ENCODE data around the gene NFYA.

The NFYA gene

DNA sequence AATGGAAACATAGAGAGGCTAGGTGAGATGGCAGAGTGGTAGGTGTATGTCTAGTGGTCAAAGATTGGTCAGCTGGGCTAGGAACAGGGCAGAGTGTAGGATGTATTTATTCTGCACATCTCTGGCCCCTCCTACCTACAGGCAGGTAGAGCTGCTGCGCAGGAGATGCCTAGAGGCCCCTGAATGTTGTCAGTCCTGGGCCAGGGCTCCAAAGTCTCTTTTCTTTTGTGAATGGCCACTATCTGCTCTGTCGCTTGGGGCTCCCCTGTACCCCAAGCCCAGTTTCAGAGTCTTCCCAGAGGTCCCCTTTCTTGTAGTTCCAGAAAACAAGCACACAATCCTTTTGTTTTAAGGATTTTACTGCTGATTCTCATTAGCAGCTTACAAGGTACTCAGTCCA is 25.5 kb upstream of the NFYA start:
- no peak for DNase-seq (ENCODE audit: low read depth)

- no peak for DNase-seq (ENCODE audit: low read depth)
Measured at GRCh38 chr6:41047745-41048732, 24.7 kb upstream of the NFYA start.

DNA sequence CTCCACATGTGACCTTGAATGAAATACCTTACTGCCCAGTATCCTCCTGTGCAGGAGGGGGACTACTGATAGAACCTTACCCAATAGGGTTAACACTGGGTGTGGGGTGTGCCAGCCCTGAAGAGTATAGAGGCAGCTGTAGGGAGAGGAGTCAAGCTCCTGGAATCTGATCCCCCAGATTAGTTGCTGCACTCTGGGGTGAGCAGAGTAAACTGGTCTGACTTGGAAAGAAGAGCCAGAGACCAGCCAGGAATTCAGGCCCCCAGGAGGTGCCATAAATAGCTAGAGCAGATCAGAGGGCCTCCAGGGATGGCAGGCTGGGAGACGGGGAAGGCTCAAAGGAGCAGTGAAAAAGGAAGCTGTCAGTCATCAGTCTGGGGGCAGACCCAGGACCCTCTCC is 23.3 kb upstream of the NFYA start:
- no peak for DNase-seq (ENCODE audit: low read depth)

DNA sequence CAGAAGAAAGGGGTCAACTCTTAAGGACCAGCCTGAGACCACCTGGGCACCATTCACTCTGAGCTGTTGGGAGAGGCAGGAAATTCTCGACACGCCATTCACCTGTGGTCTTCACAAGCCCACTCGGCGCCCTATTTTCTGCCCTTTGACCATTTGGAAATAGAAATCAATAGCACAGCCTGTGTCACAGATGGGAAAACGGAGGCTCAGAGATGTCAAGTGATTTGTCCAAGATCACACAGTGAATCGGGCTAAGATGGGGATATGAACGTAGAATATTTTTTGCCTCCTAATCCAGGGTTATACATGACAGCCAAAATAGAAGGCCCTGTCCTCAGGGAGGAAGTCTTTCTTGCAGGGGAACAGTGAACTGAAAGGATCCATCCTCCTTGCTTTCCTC is 22.8 kb upstream of the NFYA start:
- no peak for DNase-seq (ENCODE audit: low read depth)

DNA sequence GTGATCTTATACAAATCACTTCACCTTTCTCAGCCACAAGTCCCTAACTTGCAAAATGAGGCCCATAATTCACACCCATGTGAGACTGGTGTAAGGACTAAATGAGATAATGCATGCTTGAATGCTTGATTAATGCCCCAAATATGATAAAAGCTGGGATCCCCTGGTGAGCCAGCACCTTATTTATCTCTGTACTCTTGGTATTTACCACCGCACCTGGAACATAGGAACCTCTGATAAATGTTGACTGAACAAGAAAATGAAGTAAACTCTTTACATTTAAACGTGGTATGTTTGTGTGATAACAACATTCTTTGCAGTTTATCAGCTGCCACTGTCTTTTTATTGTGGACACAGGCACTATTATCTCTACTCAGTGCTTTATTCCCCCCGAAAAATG is 22.2 kb upstream of the NFYA start:
- no peak for DNase-seq (ENCODE audit: low read depth)

DNA sequence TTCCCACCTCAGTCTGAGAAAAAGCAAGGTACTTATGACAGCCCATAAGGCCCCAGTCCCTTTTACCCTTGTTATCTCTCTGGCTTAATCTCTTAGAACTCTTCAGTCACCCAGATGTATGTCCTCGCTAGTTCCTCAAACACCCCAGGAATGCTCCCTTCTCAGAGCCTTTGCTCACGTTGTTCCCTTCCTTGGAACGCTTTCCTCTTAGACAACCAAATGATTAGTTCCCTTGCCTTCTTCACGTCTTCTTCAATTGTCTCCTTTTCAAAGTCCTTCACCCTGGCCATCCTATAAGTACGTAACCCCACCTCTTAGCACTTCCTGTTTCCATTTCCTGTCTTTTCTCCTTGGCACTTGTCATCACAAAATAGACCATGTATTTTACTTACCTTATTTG is 20.9 kb upstream of the NFYA start:
- DNase-seq (ENCODE audit: low read depth) = no peak

- no peak for DNase-seq (ENCODE audit: low read depth)
Measured at GRCh38 chr6:41053041-41053440, 19.7 kb upstream of the NFYA start, which contains the start of gene APOBEC2. Gene APOBEC2 (plus strand): TSS chr6:41053202. CDS start chr6:41053348, 146 bp downstream.

DNA sequence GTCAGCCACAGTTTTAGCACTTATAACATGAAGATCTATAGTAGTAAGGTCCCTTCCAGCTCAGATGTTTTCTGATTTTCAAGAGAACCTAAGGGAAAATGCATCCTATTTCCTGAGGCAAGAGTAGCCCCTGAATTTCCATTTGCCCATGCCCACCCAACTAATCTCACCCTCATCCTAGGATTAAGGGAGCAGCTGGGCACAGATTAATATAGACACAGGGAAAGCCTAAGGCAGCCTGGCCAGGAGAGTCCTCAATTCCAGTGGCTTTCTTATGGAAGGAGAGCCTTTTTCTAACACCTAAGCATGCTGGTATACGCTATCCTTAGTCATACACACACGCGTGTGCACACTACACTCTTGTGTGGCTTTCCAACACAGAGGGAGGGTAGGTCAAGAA is 18.3 kb upstream of the NFYA start:
- DNase-seq (ENCODE audit: low read depth) = no peak

DNA sequence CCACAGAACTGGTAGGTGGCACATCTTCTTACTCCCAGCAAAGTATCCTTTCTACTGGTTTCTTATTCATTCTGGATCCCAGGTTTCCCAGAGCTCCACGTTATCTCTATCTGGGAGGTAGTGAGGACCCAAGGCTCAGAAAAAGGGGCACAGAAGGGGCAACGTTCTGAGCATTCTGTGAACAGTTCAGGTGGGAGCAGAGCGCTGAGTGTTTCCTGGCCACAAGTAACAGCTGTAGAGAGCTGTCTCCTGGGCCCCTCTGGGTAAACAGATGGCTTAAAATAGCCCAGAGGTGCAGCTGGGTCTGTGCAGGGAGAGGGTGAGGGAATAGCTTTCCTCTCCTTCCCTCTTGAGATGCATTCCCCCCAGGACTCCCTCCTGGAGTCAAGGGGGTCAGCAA is 17.6 kb upstream of the NFYA start:
- DNase-seq (ENCODE audit: low read depth) = no peak

DNA sequence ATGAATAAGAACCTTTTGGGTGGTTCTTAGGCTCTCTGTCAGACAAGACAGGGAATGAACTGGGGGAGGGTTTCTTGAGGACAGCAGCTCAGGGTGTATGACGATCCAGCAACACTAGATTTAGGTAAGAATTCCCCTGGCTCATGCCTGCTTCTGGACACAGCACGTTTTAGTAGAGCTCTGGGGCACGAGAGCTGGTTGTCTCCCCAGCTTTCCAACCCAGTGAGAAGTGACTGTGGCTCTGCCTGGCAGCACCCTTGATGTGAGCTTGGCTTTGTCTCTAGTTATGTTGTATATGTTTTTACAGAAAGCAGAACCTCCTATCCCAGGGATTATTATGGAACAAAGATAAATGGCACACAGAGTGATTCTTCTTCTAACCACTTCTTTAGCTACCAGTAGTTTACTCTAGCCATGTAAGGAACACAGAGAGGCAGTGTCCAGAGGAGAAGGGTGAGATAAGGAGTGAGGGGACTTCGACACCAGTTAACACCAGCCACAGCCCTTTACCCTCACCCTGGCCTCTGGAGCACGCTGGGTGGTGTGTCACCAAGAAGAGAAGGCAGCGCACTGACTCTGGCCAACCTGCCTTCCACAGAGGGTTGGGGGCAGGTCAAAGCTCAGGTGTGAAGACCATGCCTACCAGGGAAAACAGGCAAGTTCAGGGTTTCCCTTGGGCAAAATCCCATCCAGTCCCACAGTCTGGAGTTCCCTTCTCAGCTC is 15.8 kb upstream of the NFYA start:
- DNase-seq (ENCODE audit: low read depth) = no peak

GRCh38 chr6:41058783-41059181 is 14.0 kb upstream of the NFYA start:
- no peak for DNase-seq (ENCODE audit: low read depth)

GRCh38 chr6:41059556-41059955 is 13.2 kb upstream of the NFYA start:
- no peak for DNase-seq (ENCODE audit: low read depth)

DNA sequence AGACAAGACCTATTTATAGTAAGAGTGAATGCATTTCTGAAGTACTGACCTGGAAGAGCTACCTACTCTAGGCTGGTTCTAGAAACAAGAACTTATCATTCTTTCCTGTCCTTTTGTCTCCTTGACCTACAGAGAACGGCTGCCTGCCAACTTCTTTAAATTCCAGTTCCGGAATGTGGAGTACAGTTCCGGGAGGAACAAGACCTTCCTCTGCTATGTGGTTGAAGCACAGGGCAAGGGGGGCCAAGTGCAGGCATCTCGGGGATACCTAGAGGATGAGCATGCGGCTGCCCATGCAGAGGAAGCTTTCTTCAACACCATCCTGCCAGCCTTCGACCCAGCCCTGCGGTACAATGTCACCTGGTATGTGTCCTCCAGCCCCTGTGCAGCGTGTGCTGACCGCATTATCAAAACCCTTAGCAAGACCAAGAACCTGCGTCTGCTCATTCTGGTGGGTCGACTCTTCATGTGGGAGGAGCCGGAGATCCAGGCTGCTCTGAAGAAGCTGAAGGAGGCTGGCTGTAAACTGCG is 11.5 kb upstream of the NFYA start:
- no peak for DNase-seq (ENCODE audit: low read depth)

GRCh38 chr6:41062056-41062455 is 10.7 kb upstream of the NFYA start:
- DNase-seq (ENCODE audit: low read depth) = no peak

DNA sequence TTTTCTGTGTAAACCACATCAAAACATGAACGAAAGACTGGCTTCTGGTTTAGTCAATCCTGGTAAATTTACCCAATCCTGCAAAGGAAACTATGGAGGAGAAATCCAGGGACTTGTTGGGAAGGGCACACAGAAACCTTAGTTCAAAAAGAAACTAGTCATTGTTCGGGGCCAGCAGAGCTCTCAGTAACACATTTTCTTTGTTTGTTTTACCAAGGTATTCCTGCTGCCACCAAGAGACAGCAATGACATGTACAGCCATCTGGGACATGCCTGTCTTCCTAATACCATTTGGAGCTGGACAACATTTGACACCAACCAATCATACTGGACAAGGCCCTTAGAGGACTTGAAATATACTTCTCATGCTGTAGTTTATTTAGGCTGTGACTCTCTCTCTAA is 8.9 kb upstream of the NFYA start:
- no peak for DNase-seq (ENCODE audit: low read depth)

- DNase-seq (ENCODE audit: low read depth) = no peak
Measured at GRCh38 chr6:41064841-41065240, 7.9 kb upstream of the NFYA start.

GRCh38 chr6:41065550-41066026 is 7.2 kb upstream of the NFYA start:
- DNase-seq (ENCODE audit: low read depth) = no peak

GRCh38 chr6:41066867-41067304 is 5.9 kb upstream of the NFYA start:
- peak; percentile 55 for DNase-seq (ENCODE audit: low read depth)

DNA sequence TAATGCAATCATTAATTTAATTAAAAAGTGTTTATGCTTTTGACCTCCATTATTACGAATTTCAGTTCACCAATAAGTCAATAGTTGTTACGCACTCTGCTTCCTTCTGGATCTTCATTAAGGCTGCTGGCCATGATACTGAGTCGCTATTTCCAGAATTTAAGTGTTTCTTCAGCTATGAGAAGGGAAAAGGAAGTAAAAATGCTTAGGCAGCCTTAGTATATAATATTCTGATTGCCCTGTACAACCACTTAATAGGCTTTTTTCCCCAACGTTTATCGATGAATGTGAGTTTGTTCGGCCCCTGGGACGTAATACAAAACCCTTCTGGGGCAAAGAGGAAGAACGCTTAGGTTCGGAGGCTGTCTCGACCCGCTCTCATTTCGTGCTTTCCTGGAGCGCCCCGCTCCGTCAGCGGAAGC is 1.3 kb upstream of the NFYA start:
- DNase-seq (ENCODE audit: low read depth) = no peak

DNA sequence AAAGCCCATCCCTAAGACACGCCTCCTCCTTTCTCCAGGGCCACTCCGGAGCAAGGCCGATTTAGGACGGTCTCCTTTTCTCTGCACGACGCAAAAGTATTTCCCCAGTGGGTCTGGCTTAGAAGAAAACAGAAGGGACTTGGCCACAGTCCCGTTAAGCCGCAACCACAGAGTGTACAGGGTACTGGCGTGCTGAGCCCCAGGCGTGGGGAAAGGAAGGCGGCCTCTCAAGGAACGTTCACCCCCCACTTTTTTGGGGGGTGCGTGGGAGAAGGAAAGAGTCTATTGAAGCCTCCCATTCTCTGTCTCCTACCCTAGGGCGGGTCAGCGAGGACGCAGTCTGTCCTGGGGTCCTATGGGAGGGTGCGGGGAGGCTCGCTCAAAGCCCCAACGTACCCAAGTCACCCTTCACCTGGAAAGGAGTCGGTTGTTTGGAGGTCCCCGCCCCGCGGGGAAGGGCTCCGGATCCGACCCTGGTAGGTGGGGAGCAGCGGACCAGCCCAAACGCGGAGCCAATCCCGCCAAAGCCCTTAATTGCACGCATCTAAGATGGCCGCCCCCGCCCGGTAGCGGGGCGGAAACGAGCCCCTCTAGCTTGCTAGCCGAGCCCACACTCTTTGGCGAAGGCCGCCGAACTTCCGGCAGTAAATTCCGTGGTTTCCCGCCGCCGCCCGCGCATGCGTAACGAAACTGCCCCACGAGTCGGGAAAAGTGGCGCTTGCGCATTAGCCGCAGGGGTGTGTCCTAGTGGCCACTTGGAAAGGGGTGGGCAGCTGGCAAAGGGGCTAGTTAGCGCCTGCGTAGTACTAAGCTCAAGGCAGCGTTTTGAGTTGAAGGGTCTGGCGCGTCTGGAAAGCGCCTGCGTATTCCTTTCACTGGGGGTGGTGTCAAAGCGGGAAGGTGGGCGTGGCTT is 595 bp upstream of the NFYA start, which contains the start of gene OARD1:
TSS of gene OARD1 (minus strand) at position 434 of the 913 bp plus-strand sequence. CDS start 722 bp downstream, outside the sequence.
- peak; percentile 98 for DNase-seq (ENCODE audit: low read depth)

- peak; percentile 56 for DNase-seq (ENCODE audit: low read depth)
Measured at GRCh38 chr6:41073203-41073967, 611 bp downstream of the NFYA start.
